HEK293 (cell line): Measurements from ENCODE around the gene SH3RF3.

Experiments used
- GLIS2 ChIP-seq: fragments of 450-650 bp; formaldehyde crosslinking; IDR thresholded peaks from 2 replicates; pipeline ENCODE4 v1.5.1; 2016; ENCODE audit warnings: missing biosample characterization, missing genetic modification characterization
- KLF10 ChIP-seq: fragments of 450-650 bp; IDR thresholded peaks from 2 replicates; pipeline ENCODE4 v1.5.1; 2018; ENCODE audit warnings: missing biosample characterization, mild to moderate bottlenecking, missing genetic modification characterization
- ZNF501 ChIP-seq: fragments of 450-650 bp; formaldehyde crosslinking; IDR thresholded peaks from 2 replicates; pipeline ENCODE4 v1.5.1; 2016; ENCODE audit warnings: missing biosample characterization, missing genetic modification characterization
- ZNF518A ChIP-seq: fragments of 450-650 bp; formaldehyde crosslinking; conservative IDR thresholded peaks from 2 replicates; pipeline ENCODE4 v1.5.1; 2016; ENCODE audit warnings: low read depth, missing biosample characterization, missing genetic modification characterization
- ZNF670 ChIP-seq: fragments of 450-650 bp; formaldehyde crosslinking; IDR thresholded peaks from 2 replicates; pipeline ENCODE4 v1.5.1; 2016; ENCODE audit warnings: missing biosample characterization, missing genetic modification characterization, low read depth
- ZNF843 ChIP-seq: fragments of 450-650 bp; formaldehyde crosslinking; IDR thresholded peaks from 2 replicates; pipeline ENCODE4 v1.5.1; 2016; ENCODE audit warnings: missing biosample characterization, missing genetic modification characterization
- TF ChIP-seq, protein P1 (sequence below): fragments of 450-650 bp; formaldehyde crosslinking; IDR thresholded peaks from 2 replicates; pipeline ENCODE4 v1.5.1; 2016; ENCODE audit warnings: missing biosample characterization, missing genetic modification characterization

GRCh38 chr2:109453371-109453995, 324.5 kb downstream of the SH3RF3 start:
- TF ChIP-seq KLF10 (tag by site-specific recombination), result no peak
- TF ChIP-seq, protein P1, sequence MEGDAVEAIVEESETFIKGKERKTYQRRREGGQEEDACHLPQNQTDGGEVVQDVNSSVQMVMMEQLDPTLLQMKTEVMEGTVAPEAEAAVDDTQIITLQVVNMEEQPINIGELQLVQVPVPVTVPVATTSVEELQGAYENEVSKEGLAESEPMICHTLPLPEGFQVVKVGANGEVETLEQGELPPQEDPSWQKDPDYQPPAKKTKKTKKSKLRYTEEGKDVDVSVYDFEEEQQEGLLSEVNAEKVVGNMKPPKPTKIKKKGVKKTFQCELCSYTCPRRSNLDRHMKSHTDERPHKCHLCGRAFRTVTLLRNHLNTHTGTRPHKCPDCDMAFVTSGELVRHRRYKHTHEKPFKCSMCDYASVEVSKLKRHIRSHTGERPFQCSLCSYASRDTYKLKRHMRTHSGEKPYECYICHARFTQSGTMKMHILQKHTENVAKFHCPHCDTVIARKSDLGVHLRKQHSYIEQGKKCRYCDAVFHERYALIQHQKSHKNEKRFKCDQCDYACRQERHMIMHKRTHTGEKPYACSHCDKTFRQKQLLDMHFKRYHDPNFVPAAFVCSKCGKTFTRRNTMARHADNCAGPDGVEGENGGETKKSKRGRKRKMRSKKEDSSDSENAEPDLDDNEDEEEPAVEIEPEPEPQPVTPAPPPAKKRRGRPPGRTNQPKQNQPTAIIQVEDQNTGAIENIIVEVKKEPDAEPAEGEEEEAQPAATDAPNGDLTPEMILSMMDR (tag by site-specific recombination), result no peak
- TF ChIP-seq ZNF670 (tag by site-specific recombination), result no peak
- TF ChIP-seq ZNF501, result no peak
- no peak for TF ChIP-seq ZNF518A (tag by site-specific recombination)
- no peak for TF ChIP-seq GLIS2 (tag by site-specific recombination)
- TF ChIP-seq ZNF843, result no peak
